ENCODE data around the gene PIK3CD. TPM values are rescaled to one million over a fixed set of nuclear protein-coding genes. Genes with fewer than 3 reads are reported as not detected.

Gene PIK3CD
- 10 to 100 TPM in 1 of 4 donors, 1 to 10 TPM in 3; 1.8 to 16.8 (median 3.6) TPM for polyA plus RNA-seq
- long read RNA-seq, donor 1: 0 reads
- long read RNA-seq, donor 2, full-length matches to known transcripts: 1 of 1 reads
- long read RNA-seq, donor 2, partial matches to known transcripts: 0 of 1 reads
- long read RNA-seq, donor 2, other reads (novel, unspliced or antisense): 0 of 1 reads
- long read RNA-seq, donor 3, partial matches to known transcripts: 5 of 22 reads
- long read RNA-seq, donor 3, other reads (novel, unspliced or antisense): 17 of 22 reads
- long read RNA-seq, donor 4: 0 reads
- long read RNA-seq, donor 5: 0 reads
- long read RNA-seq, donor 6: 0 reads
- long read RNA-seq, donor 7: 0 reads
- long read RNA-seq, donor 8: 0 reads
- long read RNA-seq, donor 9: 0 reads
- long read RNA-seq, donor 10, partial matches to known transcripts: 12 of 12 reads
- long read RNA-seq, donor 10, other reads (novel, unspliced or antisense): 0 of 12 reads

DNA sequence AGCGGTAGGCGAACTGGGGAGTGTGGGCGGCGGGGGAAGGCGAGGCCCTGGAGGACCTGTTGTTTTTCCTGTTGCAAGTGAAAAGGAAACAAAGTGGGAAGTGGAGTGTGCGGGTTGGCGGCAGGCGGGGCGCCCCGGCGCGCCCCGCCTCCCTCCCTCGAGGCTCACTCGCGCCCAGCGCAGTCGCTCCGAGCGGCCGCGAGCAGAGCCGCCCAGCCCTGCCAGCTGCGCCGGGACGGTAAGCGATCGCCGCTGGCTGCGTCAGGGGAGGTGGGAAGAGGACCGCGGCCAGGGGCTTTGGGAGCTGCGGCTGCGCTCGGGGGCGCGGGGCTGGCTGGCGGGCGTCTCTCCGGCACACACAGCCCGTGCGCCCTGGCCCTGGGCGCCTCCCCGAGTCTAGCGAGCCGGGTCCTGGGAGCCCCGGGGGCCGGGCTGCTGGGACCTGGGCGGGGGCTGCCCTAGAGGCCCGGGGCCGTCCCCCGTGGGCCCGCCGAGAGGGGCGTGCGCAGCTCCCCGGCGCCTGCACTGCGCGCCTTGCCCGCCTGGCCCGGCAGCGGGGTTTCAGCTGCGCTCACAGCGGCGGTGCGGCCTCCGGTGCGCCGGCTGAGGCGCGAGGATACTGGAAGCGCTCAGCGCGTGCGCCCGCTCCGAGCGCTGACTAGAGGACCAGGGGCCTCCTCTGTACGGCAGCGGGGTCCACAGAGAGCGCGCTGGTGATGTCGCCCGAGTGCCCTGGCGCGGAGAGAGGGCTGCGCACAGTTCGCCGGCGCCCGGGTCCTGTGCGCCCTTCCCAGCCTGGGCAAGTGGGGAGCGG, at the start of gene PIK3CD:
Gene PIK3CD, plus strand, starts transcription at position 167 of the 814 bp plus-strand sequence. CDS start 58,725 bp downstream, outside the sequence.
- DNase-seq: peak in 1 of 2 donors; percentile 50
- Histone ChIP-seq H3K36me3 (ENCODE audit: control insufficient read depth in 3 of 3, insufficient read depth in 2 of 3, low read depth in 1 of 3, low read length in 3 of 3) (no peaks in the 10 kb centered on the region), H3K9me3 (ENCODE audit: control insufficient read depth in 2 of 2, insufficient read depth in 1 of 2, low read depth in 1 of 2, low read length in 1 of 2) (no peaks in the 10 kb centered on the region), H3K4me3 (ENCODE audit: low read depth in 1 of 3, low read length in 3 of 3) (peak within 1 kb of the TSS; percentile 19 to 70 (median 69)), H3K27me3 (ENCODE audit: control insufficient read depth in 3 of 3, insufficient read depth in 3 of 3, low read length in 3 of 3) (peaks cover 4 to 51% (median 11%) of the 10 kb centered on the region in 3 donors), H3K4me1 (ENCODE audit: control insufficient read depth in 3 of 3, insufficient read depth in 2 of 3, low read depth in 1 of 3, low read length in 2 of 3) (peaks cover 0 to 3% (median 0%) of the 10 kb centered on the region in 3 donors), H3K27ac (ENCODE audit: low read depth in 1 of 3, low read length in 2 of 3) (peak within 1 kb of the TSS in 2 of 3 donors; percentile 70 to 77)
- FAIRE-seq: no peak
- WGBS, 3 donors: 1 to 2% (median 1%) methylated on average over 55 to 94 of the region's 94 CpGs

GRCh38 chr1:9601942-9602793, 49.4 kb upstream of the PIK3CD start:
- WGBS, 3 donors: 92 to 95% (median 93%) methylated on average over 25 to 26 of the region's 26 CpGs
- no peak for FAIRE-seq
- Histone ChIP-seq H3K27me3 (ENCODE audit: control insufficient read depth in 3 of 3, insufficient read depth in 3 of 3, low read length in 3 of 3) (no peaks in the 10 kb centered on the region), H3K4me3 (ENCODE audit: low read depth in 1 of 3, low read length in 3 of 3) (no peak overlapping the region), H3K36me3 (ENCODE audit: control insufficient read depth in 3 of 3, insufficient read depth in 2 of 3, low read depth in 1 of 3, low read length in 3 of 3) (peaks cover 0 to 97% (median 6%) of the 10 kb centered on the region in 3 donors), H3K4me1 (ENCODE audit: control insufficient read depth in 3 of 3, insufficient read depth in 2 of 3, low read depth in 1 of 3, low read length in 2 of 3) (no peaks in the 10 kb centered on the region), H3K27ac (ENCODE audit: low read depth in 1 of 3, low read length in 2 of 3) (no peak overlapping the region), H3K9me3 (ENCODE audit: control insufficient read depth in 2 of 2, insufficient read depth in 1 of 2, low read depth in 1 of 2, low read length in 1 of 2) (no peaks in the 10 kb centered on the region)
- no peak for DNase-seq

DNA sequence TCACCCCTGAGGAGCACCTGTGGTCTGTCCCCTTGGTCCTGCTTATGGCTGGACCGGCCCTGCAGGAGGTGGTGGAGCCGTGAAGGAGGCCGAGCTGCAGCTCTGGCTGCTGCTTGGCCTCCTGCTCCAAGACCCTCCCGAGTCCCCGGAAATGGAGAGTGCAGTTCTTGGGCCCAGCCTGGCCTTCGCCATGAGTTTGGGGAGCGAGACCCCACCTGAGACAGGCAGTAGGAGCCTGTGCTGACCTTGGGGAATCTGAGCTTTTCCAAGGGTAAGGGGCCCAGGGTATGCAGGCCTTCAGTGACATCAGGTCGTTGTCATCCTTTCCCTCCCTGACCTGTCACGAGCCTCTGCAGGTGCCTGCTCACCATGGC, 48.8 kb upstream of the PIK3CD start:
- DNase-seq: no peak
- Histone ChIP-seq H3K4me3 (ENCODE audit: low read depth in 1 of 3, low read length in 3 of 3) (no peak overlapping the region), H3K9me3 (ENCODE audit: control insufficient read depth in 2 of 2, insufficient read depth in 1 of 2, low read depth in 1 of 2, low read length in 1 of 2) (no peaks in the 10 kb centered on the region), H3K27ac (ENCODE audit: low read depth in 1 of 3, low read length in 2 of 3) (no peak overlapping the region), H3K36me3 (ENCODE audit: control insufficient read depth in 3 of 3, insufficient read depth in 2 of 3, low read depth in 1 of 3, low read length in 3 of 3) (peaks cover 4 to 97% (median 5%) of the 10 kb centered on the region in 3 donors), H3K4me1 (ENCODE audit: control insufficient read depth in 3 of 3, insufficient read depth in 2 of 3, low read depth in 1 of 3, low read length in 2 of 3) (no peaks in the 10 kb centered on the region), H3K27me3 (ENCODE audit: control insufficient read depth in 3 of 3, insufficient read depth in 3 of 3, low read length in 3 of 3) (no peaks in the 10 kb centered on the region)
- WGBS, 3 donors: 93 to 96% (median 94%) methylated on average over 9 of the region's 9 CpGs
- no peak for FAIRE-seq

DNA sequence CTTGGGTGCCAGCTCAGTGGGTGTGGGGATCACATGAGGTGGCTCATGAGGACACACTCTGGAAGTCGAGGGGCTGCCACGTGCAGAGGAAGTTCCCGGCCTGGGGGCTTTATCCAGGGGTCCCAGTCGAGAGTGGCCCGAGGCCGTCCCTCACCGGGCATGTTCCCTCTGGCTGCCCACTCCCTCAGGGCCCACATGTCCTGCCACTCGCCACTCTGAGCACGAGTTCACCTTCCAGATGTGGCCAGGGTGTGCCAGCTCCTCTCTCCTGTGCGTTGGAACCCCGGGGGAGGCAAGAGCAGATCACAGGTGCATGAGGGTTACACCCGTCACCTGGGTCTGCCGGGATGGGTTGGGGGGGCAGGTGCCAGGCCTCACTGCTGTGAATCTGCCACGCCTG, 48.2 kb upstream of the PIK3CD start:
- Histone ChIP-seq H3K27ac (ENCODE audit: low read depth in 1 of 3, low read length in 2 of 3) (no peak overlapping the region), H3K4me1 (ENCODE audit: control insufficient read depth in 3 of 3, insufficient read depth in 2 of 3, low read depth in 1 of 3, low read length in 2 of 3) (no peaks in the 10 kb centered on the region), H3K36me3 (ENCODE audit: control insufficient read depth in 3 of 3, insufficient read depth in 2 of 3, low read depth in 1 of 3, low read length in 3 of 3) (peaks cover 3 to 97% (median 5%) of the 10 kb centered on the region in 3 donors), H3K9me3 (ENCODE audit: control insufficient read depth in 2 of 2, insufficient read depth in 1 of 2, low read depth in 1 of 2, low read length in 1 of 2) (no peaks in the 10 kb centered on the region), H3K4me3 (ENCODE audit: low read depth in 1 of 3, low read length in 3 of 3) (no peak overlapping the region), H3K27me3 (ENCODE audit: control insufficient read depth in 3 of 3, insufficient read depth in 3 of 3, low read length in 3 of 3) (no peaks in the 10 kb centered on the region)
- DNase-seq (no peak), FAIRE-seq (no peak)
- 87 to 94% (median 93%) methylated on average over 14 of the region's 14 CpGs for WGBS, 3 donors

DNA sequence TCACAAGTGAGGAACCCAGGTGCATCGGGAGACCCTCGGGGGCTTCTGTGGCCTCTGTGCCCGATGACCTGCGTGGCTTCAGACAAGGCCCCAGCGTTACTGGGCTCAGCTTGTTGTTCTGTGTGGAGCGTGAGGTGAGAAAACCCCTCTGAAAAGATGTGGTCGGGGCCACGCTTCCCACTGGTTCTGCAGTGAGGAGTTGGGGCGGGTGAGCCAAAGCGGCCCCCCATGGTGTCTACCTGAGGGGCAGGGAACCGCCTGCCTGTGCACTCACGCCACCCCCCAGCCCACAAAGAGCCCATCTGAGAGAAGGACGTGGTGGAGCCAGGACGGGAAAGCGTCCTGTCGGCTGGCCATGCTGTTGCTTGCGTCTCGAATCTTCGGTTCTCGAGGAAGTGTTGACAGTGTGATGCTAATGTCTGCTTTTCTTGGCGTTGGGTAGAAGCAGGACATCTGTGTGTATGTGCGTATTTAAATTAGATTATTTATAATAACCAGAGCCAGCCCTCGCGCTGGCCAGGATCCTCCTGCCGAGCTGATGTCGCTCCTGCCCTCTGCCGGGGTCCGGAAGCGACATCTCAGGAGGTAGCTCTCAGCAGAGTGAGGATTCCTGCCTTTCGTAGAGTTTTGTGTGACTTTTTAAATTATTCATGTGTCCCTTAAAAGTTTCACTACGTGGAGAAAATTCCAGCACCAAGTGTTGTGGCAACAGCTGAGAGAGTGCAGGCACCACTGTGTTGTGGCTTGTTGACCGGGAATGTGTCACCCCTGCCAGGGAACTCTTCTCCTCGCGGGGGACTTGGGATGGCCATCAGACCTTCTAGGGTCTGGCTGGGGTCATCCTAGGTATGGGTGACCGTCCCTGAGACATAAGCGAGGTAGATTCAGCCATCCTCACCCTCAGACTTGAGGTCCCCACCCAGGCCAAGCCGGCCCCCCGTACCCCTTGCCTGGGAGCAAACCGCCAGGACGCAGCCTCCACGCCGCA, 47.5 kb upstream of the PIK3CD start:
- H3K4me1 ChIP-seq (ENCODE audit: control insufficient read depth in 3 of 3, insufficient read depth in 2 of 3, low read depth in 1 of 3, low read length in 2 of 3): no peaks in the 10 kb centered on the region
- peaks cover 3 to 98% (median 5%) of the 10 kb centered on the region in 3 donors for H3K36me3 ChIP-seq (ENCODE audit: control insufficient read depth in 3 of 3, insufficient read depth in 2 of 3, low read depth in 1 of 3, low read length in 3 of 3)
- H3K9me3 ChIP-seq (ENCODE audit: control insufficient read depth in 2 of 2, insufficient read depth in 1 of 2, low read depth in 1 of 2, low read length in 1 of 2): no peaks in the 10 kb centered on the region
- no peak overlapping the region for H3K27ac ChIP-seq (ENCODE audit: low read depth in 1 of 3, low read length in 2 of 3)
- H3K27me3 ChIP-seq (ENCODE audit: control insufficient read depth in 3 of 3, insufficient read depth in 3 of 3, low read length in 3 of 3): no peaks in the 10 kb centered on the region
- DNase-seq (no peak), FAIRE-seq (no peak)
- WGBS, 3 donors: 87 to 93% (median 92%) methylated on average over 42 of the region's 42 CpGs
- H3K4me3 ChIP-seq (ENCODE audit: low read depth in 1 of 3, low read length in 3 of 3): no peak overlapping the region

- H3K4me3 ChIP-seq (ENCODE audit: low read depth in 1 of 3, low read length in 3 of 3): no peak overlapping the region
- FAIRE-seq: no peak
- no peak for DNase-seq
Measured at GRCh38 chr1:9604836-9605235, 46.7 kb upstream of the PIK3CD start.

DNA sequence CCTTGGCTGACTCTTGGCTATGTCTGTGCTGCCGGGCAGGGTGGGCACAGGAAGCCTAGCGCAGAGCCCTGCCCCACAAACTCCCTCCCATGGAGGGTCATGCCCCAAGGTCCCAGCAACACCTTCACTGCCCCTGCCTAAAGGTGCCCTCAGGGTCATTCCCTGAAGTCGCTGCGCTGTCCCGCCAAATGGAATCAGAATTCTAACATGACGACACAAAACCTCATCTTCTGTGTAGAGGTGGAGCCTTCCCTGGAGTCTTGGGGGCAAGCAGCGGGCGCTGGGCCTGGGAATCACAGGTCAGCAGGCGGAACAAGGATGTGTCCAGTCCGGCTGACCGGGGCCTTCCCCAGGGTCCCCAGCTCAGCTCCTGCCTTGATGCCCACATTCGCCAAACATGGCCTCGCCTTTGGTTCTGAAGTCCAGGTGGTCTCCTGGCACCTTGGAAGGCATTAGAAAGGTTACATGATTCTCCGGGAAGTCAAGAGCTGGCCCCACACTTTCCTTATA, 45.5 kb upstream of the PIK3CD start:
- Histone ChIP-seq H3K4me1 (ENCODE audit: control insufficient read depth in 3 of 3, insufficient read depth in 2 of 3, low read depth in 1 of 3, low read length in 2 of 3) (no peaks in the 10 kb centered on the region), H3K27me3 (ENCODE audit: control insufficient read depth in 3 of 3, insufficient read depth in 3 of 3, low read length in 3 of 3) (no peaks in the 10 kb centered on the region), H3K27ac (ENCODE audit: low read depth in 1 of 3, low read length in 2 of 3) (no peak overlapping the region), H3K36me3 (ENCODE audit: control insufficient read depth in 3 of 3, insufficient read depth in 2 of 3, low read depth in 1 of 3, low read length in 3 of 3) (peaks cover 3 to 100% (median 5%) of the 10 kb centered on the region in 3 donors), H3K4me3 (ENCODE audit: low read depth in 1 of 3, low read length in 3 of 3) (no peak overlapping the region), H3K9me3 (ENCODE audit: control insufficient read depth in 2 of 2, insufficient read depth in 1 of 2, low read depth in 1 of 2, low read length in 1 of 2) (no peaks in the 10 kb centered on the region)
- FAIRE-seq: no peak
- DNase-seq: no peak
- WGBS, 3 donors: 94 to 99% (median 97%) methylated on average over 14 of the region's 14 CpGs

More at GRCh38 chr1:9604836-9605235, 46.7 kb upstream of the PIK3CD start:
- Histone ChIP-seq H3K4me1 (ENCODE audit: control insufficient read depth in 3 of 3, insufficient read depth in 2 of 3, low read depth in 1 of 3, low read length in 2 of 3) (no peaks in the 10 kb centered on the region), H3K27me3 (ENCODE audit: control insufficient read depth in 3 of 3, insufficient read depth in 3 of 3, low read length in 3 of 3) (no peaks in the 10 kb centered on the region), H3K9me3 (ENCODE audit: control insufficient read depth in 2 of 2, insufficient read depth in 1 of 2, low read depth in 1 of 2, low read length in 1 of 2) (no peaks in the 10 kb centered on the region), H3K27ac (ENCODE audit: low read depth in 1 of 3, low read length in 2 of 3) (no peak overlapping the region), H3K36me3 (ENCODE audit: control insufficient read depth in 3 of 3, insufficient read depth in 2 of 3, low read depth in 1 of 3, low read length in 3 of 3) (peaks cover 3 to 100% (median 5%) of the 10 kb centered on the region in 3 donors)
- WGBS, 3 donors: 92 to 95% (median 95%) methylated on average over 15 of the region's 15 CpGs

Measured in small intestine (tissue), 16 donors.